ENCODE measurements around the gene TRAPPC6A. TPM values are rescaled to one million over a fixed set of nuclear protein-coding genes. Genes with fewer than 3 reads are reported as not detected.

TRAPPC6A gene
- total RNA-seq, 1 experiment from 2014 or later = 59.7 TPM

DNA sequence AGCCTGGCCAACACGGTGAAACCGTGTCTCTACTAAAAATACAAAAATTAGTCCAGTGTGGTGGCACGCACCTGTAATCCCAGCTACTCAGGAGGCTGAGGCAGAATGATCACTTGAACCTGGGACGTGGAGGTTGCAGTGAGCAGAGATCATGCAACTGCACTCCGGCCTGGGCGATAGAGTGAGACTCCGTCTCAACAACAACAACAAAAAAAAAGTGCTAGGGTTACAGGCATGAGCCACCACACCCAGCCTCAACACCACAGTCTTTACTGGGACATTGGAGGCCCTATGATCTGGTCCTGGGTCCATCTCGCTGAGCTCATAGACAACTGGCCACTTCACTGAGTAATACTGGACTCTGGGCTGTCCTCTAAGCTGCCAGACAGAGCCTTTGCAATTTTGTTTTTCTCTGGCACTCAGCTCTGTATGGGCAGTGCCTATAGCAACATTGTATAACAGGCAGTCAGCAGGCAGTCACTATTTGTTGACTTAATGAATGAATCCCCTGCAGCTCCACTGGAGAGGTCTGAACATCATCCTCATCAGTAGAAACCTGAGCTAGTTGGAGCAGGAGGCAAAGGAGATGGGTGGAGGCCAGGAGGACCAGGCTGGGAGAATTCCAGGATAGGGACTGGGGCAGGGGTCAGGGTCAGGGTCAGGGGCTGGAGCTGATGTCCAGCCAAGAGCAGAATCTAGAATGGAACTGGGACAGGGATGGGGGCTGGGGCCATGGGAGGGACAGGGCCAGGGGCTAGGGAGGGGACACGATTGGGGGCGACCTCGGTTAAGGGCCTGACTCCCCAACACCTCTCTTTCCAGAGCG lies 8.7 kb upstream of the TRAPPC6A start:
- no peaks in the 10 kb centered on the region for H3K36me3 Mint-ChIP-seq
- no peak overlapping the region for H3K4me3 Mint-ChIP-seq
- POLR2A ChIA-PET = interaction anchor here (0.6 to 1.3 kb wide), 3 partner anchors 8 to 516 kb away, joined by 3 to 12 read pairs (median 6); partner anchors contain the start of genes BLOC1S3 and TRAPPC6A

DNA sequence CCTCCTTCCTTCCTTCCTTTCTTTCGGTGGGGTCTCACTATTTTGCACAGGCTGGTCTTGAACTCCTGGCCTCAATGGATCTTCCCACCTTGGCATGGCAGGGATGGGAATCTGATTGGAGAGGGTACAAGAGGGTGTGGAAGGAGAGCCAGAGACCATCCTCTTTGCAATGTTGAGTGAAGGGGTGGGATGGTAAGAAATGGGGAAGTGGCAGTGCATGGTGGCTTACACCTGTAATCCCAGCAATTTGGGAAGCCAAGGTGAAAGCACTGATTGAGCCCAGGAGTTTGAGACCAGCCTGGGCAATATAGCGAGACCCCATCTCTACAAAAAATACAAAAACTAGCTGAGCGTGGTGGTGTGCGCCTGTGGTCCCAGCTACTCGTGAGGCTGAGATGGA lies 6.1 kb upstream of the TRAPPC6A start:
- no peak for ATAC-seq
- Mint-ChIP-seq H3K36me3 (no peaks in the 10 kb centered on the region), H3K4me3 (no peak overlapping the region), H3K4me1 (peaks cover 8% of the 10 kb centered on the region; the same call in 1 of the 2 replicates), H3K9me3 (no peaks in the 10 kb centered on the region), H3K27me3 (ENCODE audit: low read depth) (peaks cover 8% of the 10 kb centered on the region; the same call in 1 of the 2 replicates), H3K27ac (no peak overlapping the region)
- ChIA-PET POLR2A (no interaction called here), CTCF (interaction anchor here (0.7 to 0.8 kb wide), 3 partner anchors 22 to 407 kb away, joined by 3 to 4 read pairs (median 3); no protein-coding TSS in a partner anchor)
- DNase-seq (ENCODE audit: low spot score) = no peak
- TF ChIP-seq ZNF317 (CRISPR knock-in tag; IDR thresholded peaks at IDR 0.05; ENCODE audit: borderline replicate concordance, low read depth) = no peak
- no peak for TF ChIP-seq TP53 (CRISPR knock-in tag; IDR thresholded peaks at IDR 0.05)
- TF ChIP-seq, protein P1, sequence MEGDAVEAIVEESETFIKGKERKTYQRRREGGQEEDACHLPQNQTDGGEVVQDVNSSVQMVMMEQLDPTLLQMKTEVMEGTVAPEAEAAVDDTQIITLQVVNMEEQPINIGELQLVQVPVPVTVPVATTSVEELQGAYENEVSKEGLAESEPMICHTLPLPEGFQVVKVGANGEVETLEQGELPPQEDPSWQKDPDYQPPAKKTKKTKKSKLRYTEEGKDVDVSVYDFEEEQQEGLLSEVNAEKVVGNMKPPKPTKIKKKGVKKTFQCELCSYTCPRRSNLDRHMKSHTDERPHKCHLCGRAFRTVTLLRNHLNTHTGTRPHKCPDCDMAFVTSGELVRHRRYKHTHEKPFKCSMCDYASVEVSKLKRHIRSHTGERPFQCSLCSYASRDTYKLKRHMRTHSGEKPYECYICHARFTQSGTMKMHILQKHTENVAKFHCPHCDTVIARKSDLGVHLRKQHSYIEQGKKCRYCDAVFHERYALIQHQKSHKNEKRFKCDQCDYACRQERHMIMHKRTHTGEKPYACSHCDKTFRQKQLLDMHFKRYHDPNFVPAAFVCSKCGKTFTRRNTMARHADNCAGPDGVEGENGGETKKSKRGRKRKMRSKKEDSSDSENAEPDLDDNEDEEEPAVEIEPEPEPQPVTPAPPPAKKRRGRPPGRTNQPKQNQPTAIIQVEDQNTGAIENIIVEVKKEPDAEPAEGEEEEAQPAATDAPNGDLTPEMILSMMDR (IDR thresholded peaks at IDR 0.05) = no peak
- TF ChIP-seq TCF7 (CRISPR knock-in tag; IDR thresholded peaks at IDR 0.05; ENCODE audit: low read depth) = no peak
- no peak for TF ChIP-seq JUN (CRISPR knock-in tag; IDR thresholded peaks at IDR 0.05)
- no peak for TF ChIP-seq GRHL2 (CRISPR knock-in tag; IDR thresholded peaks at IDR 0.05; ENCODE audit: insufficient replicate concordance, severe bottlenecking)
- TF ChIP-seq, protein P2, sequence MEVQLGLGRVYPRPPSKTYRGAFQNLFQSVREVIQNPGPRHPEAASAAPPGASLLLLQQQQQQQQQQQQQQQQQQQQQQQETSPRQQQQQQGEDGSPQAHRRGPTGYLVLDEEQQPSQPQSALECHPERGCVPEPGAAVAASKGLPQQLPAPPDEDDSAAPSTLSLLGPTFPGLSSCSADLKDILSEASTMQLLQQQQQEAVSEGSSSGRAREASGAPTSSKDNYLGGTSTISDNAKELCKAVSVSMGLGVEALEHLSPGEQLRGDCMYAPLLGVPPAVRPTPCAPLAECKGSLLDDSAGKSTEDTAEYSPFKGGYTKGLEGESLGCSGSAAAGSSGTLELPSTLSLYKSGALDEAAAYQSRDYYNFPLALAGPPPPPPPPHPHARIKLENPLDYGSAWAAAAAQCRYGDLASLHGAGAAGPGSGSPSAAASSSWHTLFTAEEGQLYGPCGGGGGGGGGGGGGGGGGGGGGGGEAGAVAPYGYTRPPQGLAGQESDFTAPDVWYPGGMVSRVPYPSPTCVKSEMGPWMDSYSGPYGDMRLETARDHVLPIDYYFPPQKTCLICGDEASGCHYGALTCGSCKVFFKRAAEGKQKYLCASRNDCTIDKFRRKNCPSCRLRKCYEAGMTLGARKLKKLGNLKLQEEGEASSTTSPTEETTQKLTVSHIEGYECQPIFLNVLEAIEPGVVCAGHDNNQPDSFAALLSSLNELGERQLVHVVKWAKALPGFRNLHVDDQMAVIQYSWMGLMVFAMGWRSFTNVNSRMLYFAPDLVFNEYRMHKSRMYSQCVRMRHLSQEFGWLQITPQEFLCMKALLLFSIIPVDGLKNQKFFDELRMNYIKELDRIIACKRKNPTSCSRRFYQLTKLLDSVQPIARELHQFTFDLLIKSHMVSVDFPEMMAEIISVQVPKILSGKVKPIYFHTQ (CRISPR knock-in tag; IDR thresholded peaks at IDR 0.05) = no peak
- TF ChIP-seq NR3C1 (CRISPR knock-in tag; conservative IDR thresholded peaks at IDR 0.05; ENCODE audit: low read depth) = no peak
- TF ChIP-seq, protein P3, sequence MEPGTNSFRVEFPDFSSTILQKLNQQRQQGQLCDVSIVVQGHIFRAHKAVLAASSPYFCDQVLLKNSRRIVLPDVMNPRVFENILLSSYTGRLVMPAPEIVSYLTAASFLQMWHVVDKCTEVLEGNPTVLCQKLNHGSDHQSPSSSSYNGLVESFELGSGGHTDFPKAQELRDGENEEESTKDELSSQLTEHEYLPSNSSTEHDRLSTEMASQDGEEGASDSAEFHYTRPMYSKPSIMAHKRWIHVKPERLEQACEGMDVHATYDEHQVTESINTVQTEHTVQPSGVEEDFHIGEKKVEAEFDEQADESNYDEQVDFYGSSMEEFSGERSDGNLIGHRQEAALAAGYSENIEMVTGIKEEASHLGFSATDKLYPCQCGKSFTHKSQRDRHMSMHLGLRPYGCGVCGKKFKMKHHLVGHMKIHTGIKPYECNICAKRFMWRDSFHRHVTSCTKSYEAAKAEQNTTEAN (CRISPR knock-in tag; IDR thresholded peaks at IDR 0.05) = no peak

More for the DNA sequence above, 8.7 kb upstream of the TRAPPC6A start:
- TF ChIP-seq ZNF671 (CRISPR knock-in tag; IDR thresholded peaks at IDR 0.05) (no peak), NR2C2 (CRISPR knock-in tag; IDR thresholded peaks at IDR 0.05) (no peak), TP53 (CRISPR knock-in tag; IDR thresholded peaks at IDR 0.05) (no peak), NR3C1 (CRISPR knock-in tag; conservative IDR thresholded peaks at IDR 0.05; ENCODE audit: low read depth) (no peak), ZBTB21 (CRISPR knock-in tag; IDR thresholded peaks at IDR 0.05; ENCODE audit: borderline replicate concordance) (no peak), ZNF121 (CRISPR knock-in tag; IDR thresholded peaks at IDR 0.05) (no peak), ZNF232 (CRISPR knock-in tag; IDR thresholded peaks at IDR 0.05) (no peak), CBFB (CRISPR knock-in tag; IDR thresholded peaks at IDR 0.05; ENCODE audit: low read depth) (no peak), TEAD4 (CRISPR knock-in tag; IDR thresholded peaks at IDR 0.05) (no peak)
- TF ChIP-seq, protein P4, sequence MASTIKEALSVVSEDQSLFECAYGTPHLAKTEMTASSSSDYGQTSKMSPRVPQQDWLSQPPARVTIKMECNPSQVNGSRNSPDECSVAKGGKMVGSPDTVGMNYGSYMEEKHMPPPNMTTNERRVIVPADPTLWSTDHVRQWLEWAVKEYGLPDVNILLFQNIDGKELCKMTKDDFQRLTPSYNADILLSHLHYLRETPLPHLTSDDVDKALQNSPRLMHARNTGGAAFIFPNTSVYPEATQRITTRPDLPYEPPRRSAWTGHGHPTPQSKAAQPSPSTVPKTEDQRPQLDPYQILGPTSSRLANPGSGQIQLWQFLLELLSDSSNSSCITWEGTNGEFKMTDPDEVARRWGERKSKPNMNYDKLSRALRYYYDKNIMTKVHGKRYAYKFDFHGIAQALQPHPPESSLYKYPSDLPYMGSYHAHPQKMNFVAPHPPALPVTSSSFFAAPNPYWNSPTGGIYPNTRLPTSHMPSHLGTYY (CRISPR knock-in tag; IDR thresholded peaks at IDR 0.05) = no peak
- TF ChIP-seq, protein P5, sequence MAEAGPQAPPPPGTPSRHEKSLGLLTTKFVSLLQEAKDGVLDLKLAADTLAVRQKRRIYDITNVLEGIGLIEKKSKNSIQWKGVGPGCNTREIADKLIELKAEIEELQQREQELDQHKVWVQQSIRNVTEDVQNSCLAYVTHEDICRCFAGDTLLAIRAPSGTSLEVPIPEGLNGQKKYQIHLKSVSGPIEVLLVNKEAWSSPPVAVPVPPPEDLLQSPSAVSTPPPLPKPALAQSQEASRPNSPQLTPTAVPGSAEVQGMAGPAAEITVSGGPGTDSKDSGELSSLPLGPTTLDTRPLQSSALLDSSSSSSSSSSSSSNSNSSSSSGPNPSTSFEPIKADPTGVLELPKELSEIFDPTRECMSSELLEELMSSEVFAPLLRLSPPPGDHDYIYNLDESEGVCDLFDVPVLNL (CRISPR knock-in tag; IDR thresholded peaks at IDR 0.05; ENCODE audit: borderline replicate concordance, low read depth) = no peak
- TF ChIP-seq, protein P6, sequence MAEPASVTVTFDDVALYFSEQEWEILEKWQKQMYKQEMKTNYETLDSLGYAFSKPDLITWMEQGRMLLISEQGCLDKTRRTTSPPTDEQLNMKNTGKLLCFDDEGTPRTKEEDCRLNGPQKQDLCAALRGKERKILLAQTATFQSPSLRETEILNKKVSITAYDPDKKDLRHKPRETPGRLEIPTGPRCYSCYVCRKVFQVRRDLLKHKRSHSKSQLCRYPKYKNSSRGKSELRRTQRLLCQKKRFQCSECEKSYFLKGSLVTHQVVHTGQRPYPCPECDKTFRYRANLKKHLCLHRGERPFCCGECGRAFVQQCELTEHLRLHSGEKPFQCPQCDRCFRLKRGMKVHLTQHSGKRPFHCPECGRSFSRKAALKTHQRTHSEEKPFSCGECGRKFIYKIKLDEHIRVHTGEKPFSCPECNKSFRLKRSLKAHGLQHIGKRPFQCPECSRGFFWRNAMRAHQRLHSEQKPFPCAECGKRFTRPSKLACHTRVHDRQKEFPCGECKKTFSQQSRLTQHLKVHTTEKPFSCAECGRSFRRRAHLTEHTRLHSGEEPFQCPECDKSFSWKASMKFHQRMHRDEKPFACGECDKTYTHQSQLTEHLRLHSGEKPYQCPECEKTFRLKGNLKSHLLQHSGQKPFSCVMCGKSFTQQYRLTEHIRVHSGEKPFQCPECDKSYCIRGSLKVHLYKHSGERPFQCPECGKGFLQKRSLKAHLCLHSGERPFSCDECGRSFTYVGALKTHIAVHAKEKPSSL (CRISPR knock-in tag; conservative IDR thresholded peaks at IDR 0.05) = no peak
- TF ChIP-seq, protein P7, sequence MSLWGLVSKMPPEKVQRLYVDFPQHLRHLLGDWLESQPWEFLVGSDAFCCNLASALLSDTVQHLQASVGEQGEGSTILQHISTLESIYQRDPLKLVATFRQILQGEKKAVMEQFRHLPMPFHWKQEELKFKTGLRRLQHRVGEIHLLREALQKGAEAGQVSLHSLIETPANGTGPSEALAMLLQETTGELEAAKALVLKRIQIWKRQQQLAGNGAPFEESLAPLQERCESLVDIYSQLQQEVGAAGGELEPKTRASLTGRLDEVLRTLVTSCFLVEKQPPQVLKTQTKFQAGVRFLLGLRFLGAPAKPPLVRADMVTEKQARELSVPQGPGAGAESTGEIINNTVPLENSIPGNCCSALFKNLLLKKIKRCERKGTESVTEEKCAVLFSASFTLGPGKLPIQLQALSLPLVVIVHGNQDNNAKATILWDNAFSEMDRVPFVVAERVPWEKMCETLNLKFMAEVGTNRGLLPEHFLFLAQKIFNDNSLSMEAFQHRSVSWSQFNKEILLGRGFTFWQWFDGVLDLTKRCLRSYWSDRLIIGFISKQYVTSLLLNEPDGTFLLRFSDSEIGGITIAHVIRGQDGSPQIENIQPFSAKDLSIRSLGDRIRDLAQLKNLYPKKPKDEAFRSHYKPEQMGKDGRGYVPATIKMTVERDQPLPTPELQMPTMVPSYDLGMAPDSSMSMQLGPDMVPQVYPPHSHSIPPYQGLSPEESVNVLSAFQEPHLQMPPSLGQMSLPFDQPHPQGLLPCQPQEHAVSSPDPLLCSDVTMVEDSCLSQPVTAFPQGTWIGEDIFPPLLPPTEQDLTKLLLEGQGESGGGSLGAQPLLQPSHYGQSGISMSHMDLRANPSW (CRISPR knock-in tag; conservative IDR thresholded peaks at IDR 0.05; ENCODE audit: low read depth) = no peak
- Mint-ChIP-seq H3K27ac (peak overlapping the region; percentile 27; the same call in 1 of the 2 replicates), H3K9me3 (no peaks in the 10 kb centered on the region), H3K4me1 (no peaks in the 10 kb centered on the region), H3K27me3 (ENCODE audit: low read depth) (peaks cover 9% of the 10 kb centered on the region; the same call in 1 of the 2 replicates)
- no peak for DNase-seq (ENCODE audit: low spot score)
- CTCF ChIA-PET = interaction anchor here (0.6 to 2.9 kb wide), 36 partner anchors 8 to 197 kb away, joined by 3 to 49 read pairs (median 4); partner anchors contain the start of genes BLOC1S3, NKPD1 and TRAPPC6A
- no peak for ATAC-seq
